ENCODE measurements around the gene PTPDC1. TPM values are rescaled to one million over a fixed set of nuclear protein-coding genes. Genes with fewer than 3 reads are reported as not detected.

Gene PTPDC1
- total RNA-seq, 4 donors from 2014 or later, result 5.0 to 17.1 (median 10.1) TPM

DNA sequence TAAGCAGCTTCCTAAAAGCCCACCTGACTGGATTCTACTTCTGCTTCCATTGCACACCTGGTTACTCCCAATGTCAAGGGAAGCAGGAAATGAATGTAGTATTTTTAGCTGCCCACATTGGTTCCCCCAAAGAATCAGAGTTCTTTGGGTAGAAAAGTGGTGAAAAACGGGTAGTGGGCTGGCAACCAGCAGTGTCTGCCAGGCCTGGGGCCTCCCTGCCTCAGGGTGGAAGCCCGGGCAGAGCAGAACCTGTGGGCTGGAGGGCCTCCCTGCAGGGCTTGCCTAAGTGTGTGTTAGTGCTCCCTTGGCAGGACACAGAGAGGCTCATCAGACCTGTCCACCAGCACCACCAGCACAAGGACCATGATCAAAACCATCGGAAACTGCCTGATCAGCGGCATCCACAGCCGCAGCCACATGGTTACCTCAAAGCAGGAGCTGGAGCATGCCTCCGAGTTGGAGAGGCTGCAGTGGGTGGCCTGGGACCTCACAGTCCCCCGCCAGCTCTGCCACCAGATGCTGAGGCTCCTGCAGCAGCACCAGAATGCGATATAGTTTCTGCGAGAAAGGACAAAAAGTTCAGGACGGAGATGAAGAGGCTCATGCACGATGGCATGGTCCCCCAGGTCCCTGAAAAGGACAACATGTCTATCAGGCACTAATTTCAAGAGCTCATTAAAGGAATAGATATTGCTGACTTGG lies 72.2 kb downstream of the PTPDC1 start:
- Histone ChIP-seq H3K27me3 (no peaks in the 10 kb centered on the region), H3K27ac (peak overlapping the region; percentile 0), H3K9me3 (no peaks in the 10 kb centered on the region), H3K4me3 (no peak overlapping the region), H3K36me3 (no peaks in the 10 kb centered on the region), H3K4me1 (peaks cover 18% of the 10 kb centered on the region)
- 70% methylated on average over 7 of the region's 11 CpGs for WGBS
- no peak for DNase-seq (ENCODE audit: low spot score in 2 of 2)
- TF ChIP-seq POLR2AphosphoS5 (IDR thresholded peaks at IDR 0.05) (no peak), POLR2A (IDR thresholded peaks at IDR 0.05) (no peak), EP300 (IDR thresholded peaks at IDR 0.05) (no peak)
- TF ChIP-seq, protein P1, sequence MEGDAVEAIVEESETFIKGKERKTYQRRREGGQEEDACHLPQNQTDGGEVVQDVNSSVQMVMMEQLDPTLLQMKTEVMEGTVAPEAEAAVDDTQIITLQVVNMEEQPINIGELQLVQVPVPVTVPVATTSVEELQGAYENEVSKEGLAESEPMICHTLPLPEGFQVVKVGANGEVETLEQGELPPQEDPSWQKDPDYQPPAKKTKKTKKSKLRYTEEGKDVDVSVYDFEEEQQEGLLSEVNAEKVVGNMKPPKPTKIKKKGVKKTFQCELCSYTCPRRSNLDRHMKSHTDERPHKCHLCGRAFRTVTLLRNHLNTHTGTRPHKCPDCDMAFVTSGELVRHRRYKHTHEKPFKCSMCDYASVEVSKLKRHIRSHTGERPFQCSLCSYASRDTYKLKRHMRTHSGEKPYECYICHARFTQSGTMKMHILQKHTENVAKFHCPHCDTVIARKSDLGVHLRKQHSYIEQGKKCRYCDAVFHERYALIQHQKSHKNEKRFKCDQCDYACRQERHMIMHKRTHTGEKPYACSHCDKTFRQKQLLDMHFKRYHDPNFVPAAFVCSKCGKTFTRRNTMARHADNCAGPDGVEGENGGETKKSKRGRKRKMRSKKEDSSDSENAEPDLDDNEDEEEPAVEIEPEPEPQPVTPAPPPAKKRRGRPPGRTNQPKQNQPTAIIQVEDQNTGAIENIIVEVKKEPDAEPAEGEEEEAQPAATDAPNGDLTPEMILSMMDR (IDR thresholded peaks at IDR 0.05), result no peak

DNA sequence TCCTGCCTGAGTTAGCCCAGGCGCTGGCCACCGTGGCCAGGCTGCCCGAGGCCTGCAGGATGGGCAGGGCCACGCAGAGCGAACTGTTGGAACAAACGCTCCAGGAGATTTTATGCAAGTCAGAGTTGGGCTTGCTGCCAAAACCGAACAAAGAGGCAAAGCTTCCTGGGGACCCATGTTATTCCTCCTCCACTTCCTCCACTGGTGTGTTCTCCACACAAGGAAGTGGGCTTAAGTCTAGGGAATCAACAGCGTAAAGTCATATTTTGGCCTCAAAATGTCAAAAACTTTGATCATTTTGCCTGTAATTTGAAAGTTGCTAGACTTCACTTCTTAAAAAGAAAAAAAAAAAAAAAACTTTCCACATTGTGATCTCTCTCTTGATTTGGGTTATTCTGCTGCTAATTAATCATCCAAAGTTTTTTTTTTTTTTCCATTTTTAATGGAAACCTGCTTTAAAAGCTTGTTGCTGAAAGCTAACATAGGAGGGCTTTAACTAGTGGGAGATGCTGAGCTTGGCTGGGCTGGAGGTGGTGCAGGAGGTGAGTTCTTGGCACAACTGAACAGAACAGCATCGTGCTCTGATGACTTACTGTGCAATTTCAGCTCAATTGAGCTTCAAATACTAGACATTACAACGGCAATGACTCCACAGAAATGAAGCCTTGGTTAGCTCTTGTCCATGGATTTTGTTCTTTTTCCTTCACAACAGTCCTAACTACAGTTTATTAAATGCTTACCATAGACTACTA lies 73.0 kb downstream of the PTPDC1 start:
- TF ChIP-seq POLR2AphosphoS5 (IDR thresholded peaks at IDR 0.05), result no peak
- TF ChIP-seq EP300 (IDR thresholded peaks at IDR 0.05), result no peak
- TF ChIP-seq, protein P1 (IDR thresholded peaks at IDR 0.05), result no peak
- TF ChIP-seq POLR2A (IDR thresholded peaks at IDR 0.05), result no peak
- no peaks in the 10 kb centered on the region for H3K27me3 ChIP-seq
- H3K36me3 ChIP-seq, result no peaks in the 10 kb centered on the region
- DNase-seq (ENCODE audit: low spot score in 2 of 2), result peak; percentile 83 to 91
- WGBS, result 29% methylated on average over 10 of the region's 10 CpGs
- H3K9me3 ChIP-seq, result no peaks in the 10 kb centered on the region
- H3K27ac ChIP-seq, result peak overlapping the region; percentile 0
- peaks cover 18% of the 10 kb centered on the region for H3K4me1 ChIP-seq
- no peak overlapping the region for H3K4me3 ChIP-seq

Other genes starting within 250 kb of the PTPDC1 start
- gene BARX1, start 129.1 kb upstream of the PTPDC1 start, total RNA-seq, result not detected
- 10 to 100 TPM in 1 of 4 donors, 1 to 10 TPM in 3; 5.8 to 24.4 (median 9.6) TPM for gene ZNF169, start 174.8 kb downstream of the PTPDC1 start, total RNA-seq
- gene NUTM2F, start 244.2 kb downstream of the PTPDC1 start, total RNA-seq, result under 1 TPM in 1 of 4 donors, not detected in 3; 0.24 TPM